A673 (cell line): Measurements from ENCODE around the gene RBPMS2.

Experiments
- CTCF ChIP-seq: fragments of 300-800, 200-600 bp; sonication (generic); conservative IDR thresholded peaks from 2 replicates; pipeline ENCODE4 v1.5.1; 2017; ENCODE audit warnings: low read depth, mild to moderate bottlenecking, antibody characterized with exemption, low read length, moderate library complexity, mixed read lengths
- EZH2 ChIP-seq: fragments of 200-600 bp; sonication (generic); IDR thresholded peaks from 2 replicates; pipeline ENCODE4 v1.6.1; 2017; ENCODE audit warnings: borderline replicate concordance, low read depth, mild to moderate bottlenecking, mixed read lengths, antibody characterized with exemption, low read length; ENCODE audit not compliant: poor library complexity, severe bottlenecking

- no peak for TF ChIP-seq CTCF
- no peak for TF ChIP-seq EZH2
Observed at GRCh38 chr15:64749167-64749566, 26.2 kb downstream of the RBPMS2 start.
